GM18868 (cell line): ENCODE measurements around the gene ATXN2.
A peak's percentile ranks its signal among the peaks of the same experiment; 100 is the strongest.
"Not testable (repeated sequence)": the region's sequence is repeated elsewhere in the genome, so short reads cannot be mapped to it uniquely, and the experiment has no call there.

Experiments
- ATAC-seq: cut with Tn5 transposase; IDR thresholded peaks from one replicate; pipeline ENCODE4 v1.9.1; 2021; ENCODE audit warnings: mild to moderate bottlenecking, moderate library complexity; ENCODE audit not compliant: unreplicated experiment

Gene ATXN2

GRCh38 chr12:111598637-111599452 is at the start of gene ATXN2:
ATXN2 (minus strand) TSS chr12:111599315; CDS start chr12:111599034, 281 bp downstream.
- ATAC-seq: peak; percentile 41

- ATAC-seq: no peak
These were observed 46.3 kb upstream of the ATXN2 start for GRCh38 chr12:111645433-111645832.

GRCh38 chr12:111643427-111643826 is 44.3 kb upstream of the ATXN2 start:
- no peak for ATAC-seq

- ATAC-seq: no peak
These were observed 43.7 kb upstream of the ATXN2 start for GRCh38 chr12:111642681-111643426.

GRCh38 chr12:111640506-111640905 is 41.4 kb upstream of the ATXN2 start:
- ATAC-seq: no peak

GRCh38 chr12:111638556-111638955 is 39.4 kb upstream of the ATXN2 start:
- no peak for ATAC-seq

GRCh38 chr12:111636209-111636945 is 37.3 kb upstream of the ATXN2 start:
- ATAC-seq: no peak

- no peak for ATAC-seq
These were observed 36.4 kb upstream of the ATXN2 start for GRCh38 chr12:111635524-111635923.

GRCh38 chr12:111628505-111629260 is 29.6 kb upstream of the ATXN2 start:
- ATAC-seq: no peak

- ATAC-seq: no peak
These were observed 27.1 kb upstream of the ATXN2 start for GRCh38 chr12:111626230-111626629.

- ATAC-seq: no peak
These were observed 25.4 kb upstream of the ATXN2 start for GRCh38 chr12:111624540-111624939.

- ATAC-seq: not testable (repeated sequence)
These were observed 18.7 kb upstream of the ATXN2 start for GRCh38 chr12:111617841-111618240.

- no peak for ATAC-seq
These were observed 17.1 kb upstream of the ATXN2 start for GRCh38 chr12:111616177-111616623.

- no peak for ATAC-seq
These were observed 8.1 kb upstream of the ATXN2 start for GRCh38 chr12:111607239-111607638.

GRCh38 chr12:111606767-111607230 is 7.7 kb upstream of the ATXN2 start:
- no peak for ATAC-seq

GRCh38 chr12:111605911-111606766 is 7.0 kb upstream of the ATXN2 start:
- ATAC-seq: no peak

- ATAC-seq: not testable (repeated sequence)
These were observed 3.7 kb upstream of the ATXN2 start for GRCh38 chr12:111602857-111603256.

GRCh38 chr12:111602348-111602747 is 3.2 kb upstream of the ATXN2 start:
- ATAC-seq: no peak

- not testable (repeated sequence) for ATAC-seq
These were observed 1.9 kb upstream of the ATXN2 start for GRCh38 chr12:111600986-111601385.
